H1 (cell line): ENCODE results near the gene ARHGAP27. TPM values are rescaled to one million over a fixed set of nuclear protein-coding genes. Genes with fewer than 3 reads are reported as not detected.

Source experiments
- CTCF ChIA-PET: fragments of 300-600 bp; sonication (Branson Sonifier 250); formaldehyde crosslinking; loops from one replicate; lab custom pipeline; 2021; ENCODE audit not compliant: partially characterized antibody; lab: Charles Lee
- POLR2A ChIA-PET: fragments of 300-600 bp; sonication (Branson Sonifier 250); formaldehyde crosslinking; loops from one replicate; lab custom pipeline; 2021; ENCODE audit warnings: inconsistent platforms; ENCODE audit not compliant: partially characterized antibody; lab: Charles Lee
- DNase-seq, 2 experiments: peaks; one replicate each; pipeline versions ENCODE4 v3.0.0 to v3.0.0-alpha.2; 2010 to 2022; ENCODE audit warnings: low spot score in 2 of 2, low read depth in 1 of 2, mixed read lengths in 1 of 2
- FAIRE-seq: peaks from 2 replicates; lab custom pipeline; 2011; peaks lifted over from hg19 to GRCh38; lab: Jason Lieb, UNC
- H2AFZ ChIP-seq: 2 replicates; pipeline ENCODE4 v1.8.1; 2012; ENCODE audit warnings: low read length, inconsistent platforms
- H2AK5ac ChIP-seq: 2 replicates; pipeline ENCODE4 v1.6.1; 2013; ENCODE audit warnings: low read depth, low read length
- H2BK120ac ChIP-seq: replicated peaks from 2 replicates; pipeline ENCODE3; 2013; ENCODE audit warnings: low read depth, low read length, inconsistent platforms
- H2BK12ac ChIP-seq: 2 replicates; pipeline ENCODE4 v1.6.1; 2013; ENCODE audit warnings: low read depth, low read length
- H2BK15ac ChIP-seq: 2 replicates; pipeline ENCODE4 v1.6.1; 2013; ENCODE audit warnings: low read length
- H2BK20ac ChIP-seq: 2 replicates; pipeline ENCODE4 v1.6.1; 2013; ENCODE audit warnings: low read length
- H2BK5ac ChIP-seq: 2 replicates; pipeline ENCODE4 v1.6.1; 2013; ENCODE audit warnings: low read depth, low read length
- H3K14ac ChIP-seq: 2 replicates; pipeline ENCODE4 v1.6.1; 2013; ENCODE audit warnings: inconsistent platforms; ENCODE audit not compliant: insufficient read length
- H3K18ac ChIP-seq: 2 replicates; pipeline ENCODE4 v1.6.1; 2013; ENCODE audit warnings: low read length; ENCODE audit errors: extremely low read depth
- H3K23ac ChIP-seq: 2 replicates; pipeline ENCODE4 v1.6.1; 2013; ENCODE audit warnings: inconsistent platforms; ENCODE audit not compliant: insufficient read length
- H3K23me2 ChIP-seq: 2 replicates; pipeline ENCODE4 v1.6.1; 2013; ENCODE audit warnings: low read depth, low read length
- H3K27ac ChIP-seq: 2 replicates; pipeline ENCODE4 v1.6.1; 2011; ENCODE audit warnings: low read depth, low read length, inconsistent platforms
- H3K27me3 ChIP-seq, 4 experiments: replicated peaks in 1 of 4; 1 replicate in 1 of 4; 2 replicates in 3 of 4; pipeline versions ENCODE4 v1.6.1 to v1.8.1; 2011 to 2013; ENCODE audit warnings: low read length in 3 of 4, mild to moderate bottlenecking in 3 of 4, inconsistent platforms in 2 of 4, mixed read lengths in 2 of 4, moderate library complexity in 1 of 4; ENCODE audit not compliant: control insufficient read depth in 3 of 4, insufficient read depth in 3 of 4; ENCODE audit errors: extremely low read depth in 1 of 4
- H3K36me3 ChIP-seq, 4 experiments: 2 replicates each; pipeline versions ENCODE4 v1.6.1 to v1.8.1; 2011 to 2013; ENCODE audit warnings: mild to moderate bottlenecking in 4 of 4, low read length in 3 of 4, moderate library complexity in 2 of 4, control low read depth in 1 of 4, inconsistent platforms in 1 of 4; ENCODE audit not compliant: insufficient read depth in 4 of 4, control insufficient read depth in 2 of 4
- H3K4ac ChIP-seq: replicated peaks from 2 replicates; pipeline ENCODE3; 2013; ENCODE audit warnings: low read length, low read depth, mixed read lengths, inconsistent platforms; ENCODE audit not compliant: insufficient read length
- H3K4me1 ChIP-seq, 4 experiments: replicated peaks in 1 of 4; 1 replicate in 1 of 4; 2 replicates in 3 of 4; pipeline versions ENCODE4 v1.6.1 to v1.8.1; 2011 to 2013; ENCODE audit warnings: low read length in 3 of 4, inconsistent platforms in 2 of 4, mixed read lengths in 1 of 4; ENCODE audit not compliant: insufficient read depth in 4 of 4, control insufficient read depth in 3 of 4
- H3K4me2 ChIP-seq, 2 experiments: 2 replicates each; pipeline versions ENCODE4 v1.6.1 to v1.8.1; 2011 to 2013; ENCODE audit warnings: low read depth in 2 of 2, low read length in 2 of 2, control low read depth in 1 of 2, inconsistent platforms in 1 of 2, mild to moderate bottlenecking in 1 of 2; ENCODE audit not compliant: insufficient read depth in 1 of 2
- H3K4me3 ChIP-seq, 4 experiments: fragments of 200-600, 300-600 bp in 1 of 4; sonication (generic), shearing (Covaris generic), sonication (Bioruptor Twin) in 1 of 4; 2 replicates each; pipeline versions ENCODE4 v1.5.1 to v1.8.1; 2011 to 2016; ENCODE audit warnings: low read length in 4 of 4, low read depth in 3 of 4, control low read depth in 2 of 4, inconsistent platforms in 2 of 4, mild to moderate bottlenecking in 2 of 4, mixed read lengths in 1 of 4, moderate library complexity in 1 of 4; ENCODE audit not compliant: insufficient read depth in 2 of 4; ENCODE audit errors: extremely low read depth in 1 of 4
- H3K56ac ChIP-seq: replicated peaks from 2 replicates; pipeline ENCODE3; 2013; ENCODE audit warnings: low read depth, mild to moderate bottlenecking, mixed read lengths, low read length, inconsistent platforms; ENCODE audit not compliant: insufficient read length
- H3K79me1 ChIP-seq: 2 replicates; pipeline ENCODE4 v1.6.1; 2013; ENCODE audit warnings: low read depth, low read length, control low read depth
- H3K79me2 ChIP-seq, 2 experiments: 2 replicates each; pipeline versions ENCODE4 v1.6.1 to v1.8.1; 2012 to 2013; ENCODE audit warnings: low read length in 2 of 2, mild to moderate bottlenecking in 2 of 2, inconsistent platforms in 1 of 2; ENCODE audit not compliant: insufficient read depth in 2 of 2, control insufficient read depth in 1 of 2
- H3K9ac ChIP-seq, 4 experiments: replicated peaks in 1 of 4; 1 replicate in 1 of 4; 2 replicates in 3 of 4; pipeline versions ENCODE4 v1.6.1 to v1.8.1; 2011 to 2013; ENCODE audit warnings: low read depth in 3 of 4, low read length in 3 of 4, control low read depth in 2 of 4, mild to moderate bottlenecking in 2 of 4, moderate library complexity in 2 of 4, inconsistent platforms in 1 of 4; ENCODE audit errors: extremely low read depth in 1 of 4
- H3K9me3 ChIP-seq, 2 experiments: 2 replicates each; pipeline versions ENCODE4 v1.6.1 to v1.8.1; 2012 to 2013; ENCODE audit warnings: mild to moderate bottlenecking in 2 of 2, moderate library complexity in 2 of 2, control low read depth in 1 of 2, inconsistent platforms in 1 of 2, low read depth in 1 of 2, low read length in 1 of 2, mixed read lengths in 1 of 2; ENCODE audit not compliant: insufficient read depth in 2 of 2
- H4K20me1 ChIP-seq, 2 experiments: replicated peaks in 1 of 2; 2 replicates each; pipeline versions ENCODE3 to v1.8.1; 2011 to 2013; ENCODE audit warnings: inconsistent platforms in 2 of 2, low read length in 2 of 2, mild to moderate bottlenecking in 1 of 2; ENCODE audit not compliant: insufficient read depth in 2 of 2, control insufficient read depth in 1 of 2
- H4K5ac ChIP-seq: 2 replicates; pipeline ENCODE4 v1.6.1; 2013; ENCODE audit warnings: low read length, low read depth, mixed read lengths, inconsistent platforms; ENCODE audit not compliant: insufficient read length
- H4K8ac ChIP-seq: 2 replicates; pipeline ENCODE4 v1.8.0; 2013; ENCODE audit warnings: mild to moderate bottlenecking, moderate library complexity, low read length, inconsistent platforms; ENCODE audit not compliant: insufficient read depth; ENCODE audit errors: extremely low read depth
- H4K91ac ChIP-seq: replicated peaks from 2 replicates; pipeline ENCODE3; 2013; ENCODE audit warnings: low read length, mixed read lengths, inconsistent platforms; ENCODE audit not compliant: insufficient read length
- CHD1 ChIP-seq: IDR thresholded peaks from 2 replicates; pipeline ENCODE4 v1.6.1; 2012; ENCODE audit warnings: low read depth, low read length, improper control_type of control experiment
- CHD2 ChIP-seq: IDR thresholded peaks from 2 replicates; pipeline ENCODE4 v1.6.1; 2012; ENCODE audit warnings: low read length, improper control_type of control experiment
- GABPA ChIP-seq: IDR thresholded peaks from 2 replicates; pipeline ENCODE4 v1.6.1; 2011; ENCODE audit warnings: mild to moderate bottlenecking, low read length, moderate library complexity, borderline replicate concordance; ENCODE audit not compliant: insufficient read depth
- HDAC6 ChIP-seq: IDR thresholded peaks from one replicate; pipeline ENCODE4 v1.7.1; 2012; ENCODE audit warnings: low read depth, mild to moderate bottlenecking, inconsistent platforms, low read length, moderate library complexity
- NANOG ChIP-seq: IDR thresholded peaks from 2 replicates; pipeline ENCODE4 v1.6.1; 2011; ENCODE audit warnings: low read length, low read depth, mild to moderate bottlenecking, inconsistent platforms; ENCODE audit not compliant: insufficient read depth, poor library complexity, severe bottlenecking
- PHF8 ChIP-seq: fragments of 200-600 bp; sonication (generic); conservative IDR thresholded peaks from 2 replicates; pipeline ENCODE4 v1.7.1; 2012; ENCODE audit warnings: low read depth, mild to moderate bottlenecking, inconsistent platforms, low read length, moderate library complexity
- RFX5 ChIP-seq: IDR thresholded peaks from 2 replicates; pipeline ENCODE4 v1.6.1; 2011; ENCODE audit warnings: low read depth, low read length, improper control_type of control experiment, borderline replicate concordance
- SAP30 ChIP-seq: fragments of 300-600 bp; sonication (generic); IDR thresholded peaks from 2 replicates; pipeline ENCODE4 v1.7.1; 2012; ENCODE audit warnings: low read length, moderate library complexity, mild to moderate bottlenecking, inconsistent platforms; ENCODE audit not compliant: insufficient read depth, insufficient replicate concordance
- SP4 ChIP-seq: IDR thresholded peaks from 2 replicates; pipeline ENCODE4 v1.6.1; 2012; ENCODE audit warnings: low read length, inconsistent platforms
- TAF1 ChIP-seq: IDR thresholded peaks from 2 replicates; pipeline ENCODE4 v1.6.1; 2011; ENCODE audit warnings: mild to moderate bottlenecking, low read depth, low read length
- WGBS, 2 experiments: shearing (Covaris generic) in 1 of 2; methylation state at CpG; one replicate each; pipeline versions ENCODE4 v1.1.6 to v1.1.7; 2013 to 2015; ENCODE audit warnings: low lambda C conversion rate in 2 of 2, mixed read lengths in 2 of 2, inconsistent platforms in 1 of 2, low coverage in 1 of 2, missing lambda C conversion rate in 1 of 2; ENCODE audit not compliant: insufficient replicate concordance in 2 of 2, insufficient coverage in 1 of 2, insufficient read length in 1 of 2; ENCODE audit errors: extremely low coverage in 1 of 2, missing lambda C conversion rate in 1 of 2; 5-methylcytosine and 5-hydroxymethylcytosine counted together
- polyA plus RNA-seq, 7 experiments: library from polyadenylated mRNA; depleted of rRNA in 3 of 7; stranded (reverse) in 5 of 7; unstranded in 2 of 7; fragments of >200 nt in 5 of 7; fragments of 200-250 nt in 2 of 7; gene quantifications; 1 replicate in 5 of 7; 2 replicates in 1 of 7; 4 replicates in 1 of 7; pipeline versions ENCODE4 v1.2.1 to v1.2.3, GENCODE V29; 2011 to 2013; ENCODE audit warnings: missing spikeins in 2 of 7, mixed read lengths in 2 of 7
- total RNA-seq: library from RNA; stranded (reverse); fragmentation: NEBNext Ultra II Directional; extraction: Animal tissue kit (Norgen Biotek cat#: 25700); gene quantifications from 2 replicates; pipeline ENCODE4 v1.2.1, GENCODE V29; 2021

The ARHGAP27 gene
- total and polyA plus RNA-seq, 2 of the 8 experiments (the other 6 are each of a cell fraction or from before 2014, with no cell fraction given) = 11.6 to 13.1 TPM

DNA sequence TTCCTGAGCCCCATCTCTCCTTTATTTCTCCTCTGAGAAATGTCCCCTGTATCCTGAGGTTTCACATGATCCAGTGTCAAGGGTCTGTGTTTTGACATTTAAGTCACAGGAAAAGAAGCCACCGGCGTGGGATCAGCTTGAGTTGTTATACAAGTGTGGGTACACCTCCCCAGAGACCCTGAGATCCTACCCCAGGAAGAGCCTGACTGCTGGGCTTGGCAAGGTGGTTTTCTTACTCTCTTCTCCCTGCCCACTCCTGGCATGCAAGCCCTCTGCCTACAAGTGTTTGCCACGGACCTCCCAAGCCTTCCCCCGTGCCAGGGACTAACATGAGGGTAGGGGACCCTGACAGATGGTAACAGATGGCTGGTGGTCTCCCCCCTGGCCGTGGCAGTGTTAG, 2.8 kb upstream of the ARHGAP27 start:
- Histone ChIP-seq H3K23ac (no peak overlapping the region), H3K56ac (no peak overlapping the region), H3K9me3 (no peaks in the 10 kb centered on the region), H2AFZ (no peak overlapping the region), H3K27me3 (peaks cover 5 to 24% (median 19%) of the 10 kb centered on the region in 4 experiments), H3K79me2 (no peaks in the 10 kb centered on the region), H4K91ac (no peak overlapping the region), H4K5ac (no peak overlapping the region), H2BK5ac (no peak overlapping the region), H3K14ac (no peak overlapping the region), H3K18ac (no peak overlapping the region), H4K20me1 (peaks cover 0 to 2% of the 10 kb centered on the region in 2 experiments), H3K9ac (no peak overlapping the region), H3K4me1 (peaks cover 3 to 18% (median 10%) of the 10 kb centered on the region in 4 experiments), H3K36me3 (no peaks in the 10 kb centered on the region), H3K27ac (no peak overlapping the region), H4K8ac (no peak overlapping the region), H2BK15ac (no peak overlapping the region), H3K4me3 (no peak overlapping the region), H3K4ac (no peak overlapping the region), H2BK120ac (no peak overlapping the region), H3K4me2 (no peak overlapping the region), H2BK20ac (no peak overlapping the region), H2BK12ac (no peak overlapping the region), H2AK5ac (no peak overlapping the region), H3K79me1 (no peaks in the 10 kb centered on the region), H3K23me2 (peaks cover 14% of the 10 kb centered on the region)
- ChIA-PET CTCF (interaction anchor here (0.6 to 1.2 kb wide), 2 partner anchors 9 to 15 kb away, joined by 3 read pairs; no protein-coding TSS in a partner anchor), POLR2A (no interaction called here)
- 85% methylated on average over 5 of the region's 5 CpGs; no CpG with 5 or more reads in 1 of the 2 experiments for WGBS, 2 experiments
- TF ChIP-seq CHD1 (no peak), TAF1 (no peak), PHF8 (no peak), RFX5 (no peak), NANOG (no peak), CHD2 (no peak), HDAC6 (no peak), SAP30 (no peak), SP4 (no peak), GABPA (no peak)
- FAIRE-seq (no peak), DNase-seq (no peak)
